NK-92 (cell line): ENCODE data around the gene GRID2.
"Not testable (repeated sequence)": the region's sequence is repeated elsewhere in the genome, so short reads cannot be mapped to it uniquely, and the experiment has no call there.

ENCODE experiments used
- DNase-seq: peaks from one replicate; lab custom pipeline; 2025; ENCODE audit not compliant: unreplicated experiment; lab: John Stamatoyannopoulos, UW

The GRID2 gene

GRCh38 chr4:93289831-93290230 lies 986.1 kb downstream of the GRID2 start:
- no peak for DNase-seq

DNA sequence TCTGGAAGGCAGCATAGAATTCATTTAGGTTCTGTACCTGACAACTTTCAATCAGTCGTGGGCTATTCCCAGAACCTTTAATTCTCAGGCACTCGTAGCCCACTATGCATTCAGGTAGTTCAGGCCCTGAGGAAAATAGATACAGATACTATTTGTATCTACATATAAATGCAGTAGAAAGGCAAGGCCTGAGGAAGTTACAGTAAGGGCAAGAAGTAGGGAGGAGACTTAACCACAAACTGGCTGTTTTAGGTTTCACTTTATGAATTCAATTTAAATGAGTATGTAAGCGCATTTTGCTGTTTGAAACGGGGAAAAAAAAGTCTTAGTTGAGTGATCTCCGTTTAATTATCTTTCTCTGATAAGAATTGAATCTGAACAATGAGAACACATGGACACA lies 995.4 kb downstream of the GRID2 start:
- no peak for DNase-seq

GRCh38 chr4:93300780-93301555 lies 997.2 kb downstream of the GRID2 start:
- DNase-seq: not testable (repeated sequence)

DNA sequence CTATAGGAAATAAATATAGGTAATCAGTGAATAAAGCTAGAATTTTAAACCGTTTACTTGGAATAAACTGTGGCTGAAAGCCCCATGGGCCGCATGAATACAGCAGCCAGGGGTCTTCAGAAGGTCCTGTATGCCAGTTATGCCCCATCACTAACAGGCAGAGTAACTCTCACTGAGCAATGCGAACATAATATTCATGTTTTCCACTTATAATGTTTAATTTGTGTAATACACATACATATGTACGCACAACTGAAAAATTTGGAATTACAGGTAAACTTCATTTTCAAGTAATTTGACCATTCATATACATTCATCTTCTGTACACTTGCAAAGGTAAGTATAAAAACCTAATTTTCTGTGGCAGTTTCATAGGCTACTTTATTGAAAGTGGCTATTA lies 998.5 kb downstream of the GRID2 start:
- no peak for DNase-seq

- DNase-seq: no peak
These were observed 999.7 kb downstream of the GRID2 start for GRCh38 chr4:93303440-93303839.

- DNase-seq: no peak
These were observed 1008.5 kb downstream of the GRID2 start for GRCh38 chr4:93312299-93312698.

DNA sequence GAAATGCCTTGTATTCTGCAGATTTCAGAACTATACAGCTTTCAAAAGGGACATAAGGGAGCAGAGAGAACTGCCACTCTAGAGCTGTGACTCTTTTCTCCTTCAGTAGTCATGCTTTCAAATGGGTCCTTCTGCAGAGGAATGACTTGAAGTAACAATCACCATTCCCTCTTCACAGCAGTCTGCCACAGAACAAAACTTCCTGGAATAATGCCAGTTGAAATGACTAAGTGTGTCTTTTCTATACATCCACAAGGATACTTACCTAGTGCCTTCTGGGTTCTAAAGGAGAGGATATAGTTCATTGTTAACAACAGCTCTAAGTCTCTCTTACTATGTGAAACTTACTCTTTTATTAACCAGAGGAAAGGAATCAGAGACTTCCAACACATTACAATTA lies 1009.4 kb downstream of the GRID2 start:
- DNase-seq: no peak

GRCh38 chr4:93317057-93317456 lies 1013.3 kb downstream of the GRID2 start:
- DNase-seq: no peak

DNA sequence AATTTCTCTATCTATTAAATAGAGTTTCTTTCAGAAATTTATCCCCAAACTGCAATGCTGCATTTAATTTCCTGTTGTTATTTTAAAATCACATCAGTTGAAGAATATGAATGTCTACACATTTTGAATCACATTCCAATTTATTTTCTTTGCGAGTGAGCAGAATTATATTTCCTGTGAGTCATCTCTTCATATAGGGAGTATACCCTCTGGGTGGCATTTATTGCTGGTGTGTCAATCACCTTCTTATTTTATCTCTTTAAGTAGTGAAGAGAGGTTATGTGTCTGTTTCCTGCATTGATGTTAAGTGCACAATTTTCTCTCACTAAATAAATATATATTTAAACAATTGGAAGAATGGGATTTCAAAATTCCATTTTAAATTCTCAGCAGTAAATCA lies 1013.8 kb downstream of the GRID2 start:
- DNase-seq: no peak

- no peak for DNase-seq
These were observed 1015.3 kb downstream of the GRID2 start for GRCh38 chr4:93319041-93319440.

- no peak for DNase-seq
These were observed 1016.6 kb downstream of the GRID2 start for GRCh38 chr4:93320356-93320755.

DNA sequence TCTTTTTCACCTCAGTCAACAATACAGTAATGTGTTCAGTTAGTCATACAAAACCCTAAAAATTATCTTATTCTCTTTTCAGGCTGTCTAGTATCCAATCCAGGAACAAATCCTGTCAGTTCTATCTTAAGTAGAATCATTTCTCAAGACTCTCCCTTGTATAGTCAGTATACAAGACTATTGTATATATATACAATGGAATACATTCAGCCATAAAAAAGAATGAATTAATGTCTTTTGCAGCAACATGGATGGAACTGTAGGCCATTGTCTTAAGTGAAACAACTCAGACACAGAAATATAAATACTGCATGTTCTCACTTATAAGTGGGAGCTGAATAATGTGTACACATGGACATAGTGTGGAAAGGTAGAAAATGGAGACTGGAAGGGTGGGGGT lies 1023.6 kb downstream of the GRID2 start:
- no peak for DNase-seq

- no peak for DNase-seq
These were observed 1030.2 kb downstream of the GRID2 start for GRCh38 chr4:93334003-93334402.

DNA sequence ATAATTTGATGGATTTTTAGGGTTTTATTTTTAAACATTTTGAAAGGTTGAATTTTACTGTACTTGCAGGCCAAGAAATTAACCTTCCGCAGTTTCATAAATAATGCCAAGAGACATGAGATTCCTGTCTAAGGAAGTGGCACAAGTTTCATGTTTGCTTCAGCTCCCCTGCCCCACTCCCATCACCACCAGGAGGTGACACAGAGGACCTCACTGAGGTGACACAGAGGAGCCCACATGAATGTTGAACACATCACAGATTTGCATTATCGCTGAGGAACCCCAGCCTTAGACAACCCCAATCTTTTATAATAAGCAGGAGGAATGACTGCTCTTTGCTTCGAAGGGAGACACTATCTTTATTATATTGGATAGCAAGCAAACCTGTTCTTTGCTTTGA lies 1033.4 kb downstream of the GRID2 start:
- no peak for DNase-seq

DNA sequence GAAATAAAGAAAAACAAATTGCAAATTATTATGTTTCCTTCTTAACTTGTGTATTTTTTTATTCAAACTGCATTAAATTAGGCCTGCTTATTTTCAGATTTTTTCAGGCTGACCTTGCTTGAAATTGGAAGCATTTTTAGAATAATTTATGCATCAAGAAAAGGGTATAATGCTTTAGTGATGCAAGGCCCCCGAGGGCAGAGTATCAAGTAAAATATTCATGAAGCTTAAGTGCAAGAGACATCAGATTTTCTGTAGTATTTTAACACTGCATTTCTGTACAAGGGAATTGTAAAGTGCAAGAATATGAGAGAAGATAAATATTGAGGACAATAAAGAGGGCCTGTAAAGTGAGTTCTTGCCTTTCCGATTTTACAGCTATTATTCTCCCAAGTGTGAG lies 1039.0 kb downstream of the GRID2 start:
- no peak for DNase-seq

DNA sequence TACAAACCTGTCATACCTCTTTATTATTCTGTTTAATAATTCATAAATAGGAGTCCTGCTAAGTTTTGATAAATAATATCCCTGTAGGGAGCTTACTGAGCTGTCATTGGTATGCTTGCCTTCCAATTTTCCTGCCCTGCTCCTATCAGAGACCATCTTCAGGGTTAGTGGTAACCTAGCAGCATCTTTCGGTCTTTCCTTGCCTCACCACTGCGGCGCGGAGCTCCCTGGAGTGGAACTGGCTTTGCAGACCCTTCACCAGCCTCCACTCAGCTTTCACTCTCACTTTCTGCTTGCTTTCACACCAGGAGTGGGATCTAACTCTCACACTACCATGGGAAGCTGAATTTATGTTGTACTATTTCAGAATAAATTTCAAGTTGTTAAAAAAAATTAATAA lies 1043.1 kb downstream of the GRID2 start:
- no peak for DNase-seq

DNA sequence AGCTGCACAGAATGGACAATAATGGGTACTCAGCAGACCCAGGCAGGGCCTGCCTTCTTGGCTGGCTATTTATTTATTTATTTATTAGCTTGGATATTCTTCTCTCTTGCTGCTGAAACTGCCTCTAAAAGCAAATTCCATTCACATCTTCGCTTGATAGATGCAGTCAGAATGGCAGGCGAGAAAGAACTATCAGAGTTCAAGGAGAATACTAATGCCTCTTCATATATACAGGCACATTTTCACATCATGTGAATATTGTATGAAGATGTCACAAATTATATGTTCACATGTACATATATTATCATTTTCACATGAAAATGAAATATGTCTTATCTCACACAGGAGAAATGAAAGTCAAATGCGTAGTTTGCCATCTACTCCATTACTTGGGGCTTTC lies 1045.1 kb downstream of the GRID2 start:
- no peak for DNase-seq

- DNase-seq: no peak
These were observed 1048.1 kb downstream of the GRID2 start for GRCh38 chr4:93351846-93352245.

- no peak for DNase-seq
These were observed 1051.6 kb downstream of the GRID2 start for GRCh38 chr4:93355411-93355810.

DNA sequence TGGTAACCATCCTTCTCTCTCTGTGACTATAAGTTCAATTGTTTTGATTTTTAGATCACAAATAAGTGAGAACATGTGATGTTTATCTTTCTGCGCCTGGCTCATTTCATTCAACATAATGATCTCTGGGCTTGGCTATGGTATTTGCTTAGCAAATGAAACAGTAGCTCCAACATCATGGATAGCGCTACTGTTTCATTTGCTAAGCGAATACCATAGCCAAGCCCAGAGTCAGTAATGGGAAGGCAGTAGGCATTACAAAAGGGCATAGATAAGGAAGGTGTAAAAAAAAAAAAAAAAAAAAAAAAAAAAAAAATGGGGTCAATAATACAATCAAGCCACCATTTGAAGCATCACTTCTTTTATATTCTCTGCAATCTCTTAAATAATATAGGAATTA lies 1055.8 kb downstream of the GRID2 start:
- DNase-seq: no peak

DNA sequence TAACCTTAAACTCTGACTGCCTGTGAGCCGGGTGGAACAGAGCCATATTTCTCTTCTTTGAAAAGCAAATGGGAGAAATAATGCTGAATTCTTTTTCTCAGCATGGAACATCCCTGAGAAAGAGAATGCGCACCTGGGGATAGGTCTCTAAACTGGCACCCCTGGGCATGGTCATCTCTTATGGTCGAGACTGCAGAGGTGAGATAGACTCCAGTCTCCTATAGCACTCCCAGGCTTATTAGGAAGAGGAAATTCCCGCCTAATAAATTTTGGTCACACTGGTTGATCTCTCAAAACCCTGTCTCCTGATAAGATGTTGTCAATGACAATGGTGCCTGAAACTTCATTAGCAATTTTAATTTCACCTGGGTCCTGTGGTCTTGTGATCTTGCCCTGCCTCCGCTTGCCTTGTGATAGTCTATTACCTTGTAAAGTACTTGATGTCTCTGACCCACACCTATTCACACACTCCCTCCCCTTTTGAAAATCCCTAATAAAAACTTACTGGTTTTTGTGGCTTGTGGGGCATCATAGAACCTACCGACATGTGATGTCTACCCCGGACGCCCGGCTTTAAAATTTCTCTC lies 1062.5 kb downstream of the GRID2 start:
- DNase-seq: not testable (repeated sequence)

DNA sequence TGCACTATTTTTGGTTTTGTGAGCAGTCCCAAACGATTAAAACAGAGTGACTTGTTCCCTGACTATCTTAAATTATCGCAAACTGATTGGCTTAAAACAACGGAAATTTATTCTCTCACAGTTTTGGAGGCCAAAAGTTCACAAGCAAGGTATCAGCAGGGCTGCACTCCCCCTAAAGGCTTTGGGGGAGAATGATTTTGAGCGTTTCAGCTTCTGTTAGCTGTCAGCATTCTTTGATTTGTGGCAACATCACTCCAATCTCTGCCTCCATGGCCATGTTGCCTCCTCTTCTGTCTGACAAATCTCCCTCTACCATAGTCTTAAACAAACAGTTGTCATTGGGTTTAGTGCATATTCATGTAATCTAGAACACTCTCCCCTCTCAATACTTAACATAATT lies 1065.2 kb downstream of the GRID2 start:
- DNase-seq: no peak

- DNase-seq: no peak
These were observed 1066.5 kb downstream of the GRID2 start for GRCh38 chr4:93370256-93370655.
